Ecto neural progenitor cell (in vitro differentiated cells): ENCODE results near the gene RAB6B.

Experiments
- DNase-seq: peaks from one replicate; pipeline ENCODE4 v3.0.0-alpha.2; 2018; ENCODE audit warnings: low spot score

The RAB6B gene

GRCh38 chr3:133835418-133835743 is 60.3 kb downstream of the RAB6B start:
- DNase-seq: no peak

DNA sequence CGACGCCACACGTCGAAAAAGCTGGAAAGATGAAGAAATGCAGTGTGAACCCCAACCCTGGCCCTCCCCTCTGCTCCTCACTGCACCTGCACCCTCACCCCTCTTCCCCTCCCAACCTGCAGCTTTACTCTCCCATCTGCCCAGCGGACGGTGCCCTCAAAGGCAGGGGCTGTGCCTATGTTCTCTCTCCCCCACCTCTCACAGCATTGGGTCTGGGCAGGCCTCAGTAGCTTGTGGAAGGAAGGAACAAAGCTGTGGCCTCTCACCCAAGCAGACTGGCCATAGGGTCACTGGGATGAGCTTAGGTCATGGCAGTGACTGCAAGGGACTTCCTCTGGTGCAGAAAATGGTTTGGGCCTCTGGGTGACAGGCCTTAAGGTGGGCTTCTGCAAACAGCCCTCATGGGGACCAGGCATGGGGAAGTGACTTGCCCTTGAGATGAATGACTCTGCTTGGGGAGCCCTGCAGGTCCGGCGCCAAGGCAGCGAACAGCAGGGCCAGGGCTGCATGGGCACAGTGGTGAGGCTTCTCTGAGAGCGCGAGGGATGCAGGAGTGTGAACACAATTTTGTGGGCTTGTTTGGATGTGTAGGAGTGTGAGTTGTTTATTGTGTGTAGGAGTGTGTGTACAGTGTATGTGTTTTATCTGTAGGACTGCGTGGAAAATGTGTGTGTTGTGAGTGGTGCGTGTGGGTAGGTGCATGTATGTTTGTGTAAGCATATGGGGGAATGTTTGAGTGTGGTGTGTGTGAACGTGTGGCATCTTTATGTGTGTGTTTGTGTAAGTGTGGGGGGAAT is 60.9 kb downstream of the RAB6B start:
- peak; percentile 29 for DNase-seq

GRCh38 chr3:133833880-133834620 is 61.6 kb downstream of the RAB6B start:
- DNase-seq: no peak

- no peak for DNase-seq
Observed at GRCh38 chr3:133833267-133833666, 62.4 kb downstream of the RAB6B start.

- no peak for DNase-seq
Observed at GRCh38 chr3:133832802-133833144, 62.9 kb downstream of the RAB6B start.

- DNase-seq: no peak
Observed at GRCh38 chr3:133831966-133832801, 63.5 kb downstream of the RAB6B start.

DNA sequence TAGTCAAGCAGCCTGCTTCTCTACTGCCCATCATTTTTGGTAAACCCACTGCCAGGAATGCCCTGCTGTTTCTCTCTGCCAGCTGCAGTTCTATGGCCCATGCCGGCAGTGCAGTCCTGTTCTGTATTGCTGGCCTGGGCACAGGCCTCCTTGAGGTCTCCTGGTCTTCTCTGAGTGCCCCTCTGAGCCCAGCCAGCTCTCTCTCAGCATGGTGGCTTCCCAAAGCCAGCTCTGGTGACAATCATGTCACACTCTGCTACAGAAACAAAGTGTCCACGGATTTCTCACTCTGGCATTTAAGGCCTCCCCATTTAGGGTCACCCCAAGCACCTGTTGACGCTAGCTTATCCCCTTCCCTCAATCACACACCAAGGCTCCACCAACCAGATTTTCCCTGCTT is 65.6 kb downstream of the RAB6B start:
- no peak for DNase-seq

DNA sequence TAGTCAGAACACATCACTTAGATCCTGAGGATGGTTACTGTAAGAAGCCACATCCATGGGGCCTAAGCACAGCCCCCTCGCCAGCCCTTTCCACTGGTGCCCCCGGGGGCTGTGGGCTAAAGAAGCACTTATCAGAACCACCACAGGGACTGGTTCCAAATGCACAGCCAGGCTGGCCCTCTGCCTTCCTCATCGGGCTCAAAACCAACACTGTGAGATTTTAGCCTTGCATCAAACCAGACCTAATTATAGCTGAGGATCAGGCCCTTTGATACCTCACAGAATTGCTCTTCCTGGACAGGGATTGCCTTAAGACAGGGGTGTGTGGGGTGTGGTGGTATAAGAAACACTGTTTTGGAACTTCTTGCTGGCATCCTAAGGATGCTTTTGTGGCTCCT is 66.4 kb downstream of the RAB6B start:
- no peak for DNase-seq

DNA sequence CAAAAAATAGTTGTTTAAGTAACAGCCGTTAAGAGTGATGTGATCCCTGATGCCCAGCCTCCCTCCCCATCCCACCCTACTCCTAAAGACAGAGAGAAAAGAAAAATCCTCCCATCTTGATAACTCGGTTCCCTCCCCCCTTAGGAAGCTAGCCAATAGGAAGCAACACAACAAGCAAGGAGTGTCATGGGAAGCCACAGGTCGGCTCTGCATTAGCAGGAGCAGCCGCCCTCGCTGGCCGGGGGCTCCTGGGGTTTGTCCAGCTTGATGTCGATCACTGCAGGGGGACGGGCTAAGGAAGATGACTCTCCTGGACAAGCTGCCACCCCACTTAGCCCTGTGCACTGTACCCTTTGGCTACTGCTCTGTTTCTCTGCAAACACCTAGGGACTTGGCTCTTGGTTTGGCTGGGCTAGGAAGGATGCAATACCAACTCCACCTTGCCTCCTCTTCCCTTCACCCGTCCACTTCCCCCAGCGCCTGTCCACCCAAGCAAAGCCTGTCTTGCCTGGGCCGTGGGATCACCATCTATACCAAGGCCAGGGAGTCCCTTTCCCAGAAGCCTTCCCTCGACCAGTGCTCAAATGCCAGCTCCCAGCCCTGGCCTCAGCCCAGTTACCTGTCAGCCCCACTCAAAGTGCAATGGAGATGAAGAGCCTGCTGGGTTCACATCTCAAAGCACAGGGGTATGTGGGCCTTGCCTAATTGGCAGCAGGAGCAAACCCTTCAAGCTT is 66.9 kb downstream of the RAB6B start:
- DNase-seq: no peak

GRCh38 chr3:133827684-133828083 is 68.0 kb downstream of the RAB6B start:
- DNase-seq: no peak

GRCh38 chr3:133827136-133827535 is 68.5 kb downstream of the RAB6B start:
- no peak for DNase-seq

- no peak for DNase-seq
Observed at GRCh38 chr3:133825969-133826727, 69.5 kb downstream of the RAB6B start.

GRCh38 chr3:133824961-133825485 is 70.7 kb downstream of the RAB6B start:
- DNase-seq: no peak

DNA sequence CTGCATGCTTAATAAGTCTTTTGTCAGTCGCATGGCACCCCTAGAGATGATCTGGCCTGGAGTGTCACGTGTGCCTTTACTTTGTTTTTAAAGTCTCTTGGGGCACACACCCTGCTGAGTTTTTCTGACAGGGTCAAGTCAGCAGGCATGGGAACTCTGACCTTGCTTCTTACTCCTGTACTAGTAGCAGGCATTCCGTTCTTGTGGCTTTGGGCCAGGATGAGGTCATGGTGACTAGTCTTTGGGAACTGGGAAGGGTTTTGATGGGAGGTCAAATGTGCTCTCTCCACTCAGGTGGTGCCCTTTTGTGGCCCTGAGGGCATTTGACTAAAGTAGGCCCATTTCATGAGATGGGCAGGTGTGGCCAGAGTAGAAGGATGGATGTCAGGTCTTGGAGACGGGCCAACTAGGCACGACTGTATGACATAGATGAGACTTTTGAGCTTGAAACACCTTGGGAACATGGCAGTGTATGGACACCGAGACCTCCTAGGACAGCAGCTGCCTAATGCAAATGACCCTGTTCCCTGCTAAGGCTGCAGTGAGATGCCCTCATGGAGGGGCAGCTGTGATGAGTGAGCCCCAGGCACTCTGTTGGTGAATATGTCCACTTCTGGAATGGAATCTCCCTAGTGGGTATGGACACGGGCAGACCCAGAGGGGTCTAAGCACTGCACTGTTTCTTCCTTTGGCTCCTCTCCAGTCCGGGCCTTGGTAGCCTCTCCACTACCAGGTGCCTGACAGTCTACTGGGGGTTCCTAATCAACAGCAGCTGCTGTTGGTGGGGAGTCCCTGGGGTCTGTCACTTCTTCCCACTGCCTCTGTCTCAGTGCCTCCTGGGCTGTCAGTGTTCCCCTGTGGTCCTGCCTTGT is 73.7 kb downstream of the RAB6B start:
- no peak for DNase-seq

- no peak for DNase-seq
Observed at GRCh38 chr3:133820889-133821675, 74.6 kb downstream of the RAB6B start.

- no peak for DNase-seq
Observed at GRCh38 chr3:133820129-133820528, 75.6 kb downstream of the RAB6B start.

DNA sequence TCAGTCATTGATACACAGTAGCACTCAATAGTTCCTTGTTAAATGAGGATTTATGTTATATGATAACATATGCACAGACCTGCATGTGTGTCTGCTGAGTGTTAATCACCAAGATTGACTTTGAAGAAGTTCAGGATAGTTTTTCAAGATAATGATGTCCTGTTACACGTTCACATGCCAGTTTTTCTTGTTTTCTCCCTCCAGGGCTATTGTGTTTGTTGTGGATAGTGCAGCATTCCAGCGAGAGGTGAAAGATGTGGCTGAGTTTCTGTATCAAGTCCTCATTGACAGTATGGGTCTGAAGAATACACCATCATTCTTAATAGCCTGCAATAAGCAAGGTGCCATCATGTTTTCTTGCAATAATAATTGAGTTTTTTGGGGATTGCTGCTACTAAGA is 80.3 kb downstream of the RAB6B start:
- no peak for DNase-seq

GRCh38 chr3:133812872-133813271 is 82.8 kb downstream of the RAB6B start:
- no peak for DNase-seq

DNA sequence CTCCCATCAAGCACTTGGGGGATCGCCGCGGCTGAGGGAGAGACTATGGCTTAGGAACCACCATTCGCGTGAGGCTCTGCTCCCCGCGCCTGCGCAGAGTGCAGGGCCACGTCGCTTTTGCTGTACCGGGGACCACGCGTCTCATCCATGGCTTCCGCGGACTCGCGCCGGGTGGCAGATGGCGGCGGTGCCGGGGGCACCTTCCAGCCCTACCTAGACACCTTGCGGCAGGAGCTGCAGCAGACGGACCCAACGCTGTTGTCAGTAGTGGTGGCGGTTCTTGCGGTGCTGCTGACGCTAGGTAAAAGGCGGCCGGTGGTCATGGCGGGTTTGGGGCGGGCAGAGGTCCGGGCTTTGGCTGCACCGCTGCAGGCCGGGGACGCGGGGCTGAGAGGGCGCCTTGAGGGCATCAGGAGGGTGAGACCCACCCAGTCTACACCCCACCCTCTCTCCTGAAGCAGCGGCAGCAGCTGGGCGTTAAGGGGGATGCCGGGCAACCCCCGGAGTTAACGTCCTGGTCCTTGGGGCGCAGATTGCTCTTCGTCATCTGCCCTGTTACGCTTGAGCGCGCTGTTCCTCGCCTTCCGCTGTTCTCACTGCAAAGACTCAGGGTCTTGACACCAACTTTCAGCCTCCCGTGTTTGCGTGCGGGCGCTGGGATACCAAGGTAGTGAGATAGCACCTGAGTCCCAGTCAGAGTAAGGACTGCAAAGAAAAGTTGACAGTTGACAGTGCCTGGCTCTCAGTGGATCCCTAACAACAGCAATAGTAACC is 89.8 kb downstream of the RAB6B start, which contains the start of gene SRPRB:
SRPRB (plus strand) TSS at position 114 of the 774 bp plus-strand sequence; CDS start at position 148, 34 bp downstream.
- DNase-seq: peak; percentile 95
